ENCODE measurements around the gene CYB5B.

Gene CYB5B

GRCh38 chr16:69424053-69424934 lies at the start of gene CYB5B:
CYB5B (plus strand) TSS chr16:69424619; CDS start chr16:69424684, 65 bp downstream.
- peak; percentile 99 for FAIRE-seq

GRCh38 chr16:69376393-69377059 lies 47.9 kb upstream of the CYB5B start:
- no peak for FAIRE-seq

DNA sequence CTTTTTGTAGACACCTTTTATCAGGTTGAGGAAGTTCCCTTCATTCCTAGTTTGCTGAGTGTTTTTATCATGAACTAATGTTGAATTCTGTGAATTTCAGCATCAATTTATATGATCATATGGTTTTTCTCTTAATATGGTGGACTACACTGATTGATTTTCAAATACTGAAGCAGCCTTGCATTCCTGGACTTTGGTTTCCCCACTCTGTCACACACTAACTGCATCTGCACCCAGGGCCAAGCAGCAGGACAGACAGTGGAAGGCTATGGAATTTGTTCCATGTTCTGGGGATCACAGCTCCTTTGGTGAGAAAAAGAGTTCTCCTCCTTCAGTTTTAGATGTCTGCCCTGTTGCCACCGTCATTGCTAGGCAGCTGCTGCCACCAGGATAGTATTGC lies 46.4 kb upstream of the CYB5B start:
- no peak for FAIRE-seq

GRCh38 chr16:69378760-69379159 lies 45.7 kb upstream of the CYB5B start:
- no peak for FAIRE-seq

DNA sequence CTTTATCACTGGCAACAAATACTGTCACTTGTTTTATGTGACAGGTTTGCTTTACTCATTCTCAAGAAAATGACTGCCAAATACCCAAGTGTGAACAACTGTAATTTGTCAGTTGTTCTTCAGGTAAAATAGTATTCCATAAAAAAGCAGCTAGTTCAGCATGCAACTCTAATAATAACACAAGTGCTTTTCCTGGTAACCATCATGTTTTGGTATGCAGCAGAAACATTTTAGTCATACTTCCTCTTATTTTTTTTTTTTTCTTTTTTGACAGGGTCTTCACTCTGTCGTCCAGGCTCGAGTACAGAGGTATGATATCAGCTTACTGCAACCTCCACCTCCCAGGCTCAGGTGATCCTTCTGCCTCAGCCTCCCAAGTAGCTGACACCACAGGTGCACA lies 43.2 kb upstream of the CYB5B start:
- no peak for FAIRE-seq

- no peak for FAIRE-seq
These were observed 42.0 kb upstream of the CYB5B start for GRCh38 chr16:69382421-69382820.

- no peak for FAIRE-seq
These were observed 39.4 kb upstream of the CYB5B start for GRCh38 chr16:69384974-69385373.

DNA sequence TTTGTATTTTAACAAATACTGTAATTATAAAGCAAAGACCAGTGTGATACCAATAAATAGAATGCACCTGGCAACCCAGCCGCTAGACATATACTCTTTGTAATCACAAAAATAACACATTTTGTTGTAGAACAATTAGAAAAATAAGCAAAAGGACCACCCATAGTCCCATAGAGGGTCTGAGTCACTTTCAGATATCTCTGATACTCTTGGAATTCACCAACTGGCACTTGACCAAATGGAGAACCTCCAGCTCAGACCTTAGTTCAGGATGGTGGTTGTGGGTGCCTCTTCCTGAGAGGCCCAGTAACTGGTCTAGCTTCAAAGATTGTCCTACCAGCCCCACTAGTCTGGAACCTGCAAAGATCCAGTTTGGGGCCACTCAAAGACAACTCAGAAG lies 37.8 kb upstream of the CYB5B start:
- FAIRE-seq: no peak

GRCh38 chr16:69393898-69394849 lies 30.2 kb upstream of the CYB5B start:
- FAIRE-seq: no peak

GRCh38 chr16:69395859-69396186 lies 28.6 kb upstream of the CYB5B start:
- no peak for FAIRE-seq

- peak; percentile 97 for FAIRE-seq
These were observed 28.0 kb upstream of the CYB5B start for GRCh38 chr16:69396187-69397061.

DNA sequence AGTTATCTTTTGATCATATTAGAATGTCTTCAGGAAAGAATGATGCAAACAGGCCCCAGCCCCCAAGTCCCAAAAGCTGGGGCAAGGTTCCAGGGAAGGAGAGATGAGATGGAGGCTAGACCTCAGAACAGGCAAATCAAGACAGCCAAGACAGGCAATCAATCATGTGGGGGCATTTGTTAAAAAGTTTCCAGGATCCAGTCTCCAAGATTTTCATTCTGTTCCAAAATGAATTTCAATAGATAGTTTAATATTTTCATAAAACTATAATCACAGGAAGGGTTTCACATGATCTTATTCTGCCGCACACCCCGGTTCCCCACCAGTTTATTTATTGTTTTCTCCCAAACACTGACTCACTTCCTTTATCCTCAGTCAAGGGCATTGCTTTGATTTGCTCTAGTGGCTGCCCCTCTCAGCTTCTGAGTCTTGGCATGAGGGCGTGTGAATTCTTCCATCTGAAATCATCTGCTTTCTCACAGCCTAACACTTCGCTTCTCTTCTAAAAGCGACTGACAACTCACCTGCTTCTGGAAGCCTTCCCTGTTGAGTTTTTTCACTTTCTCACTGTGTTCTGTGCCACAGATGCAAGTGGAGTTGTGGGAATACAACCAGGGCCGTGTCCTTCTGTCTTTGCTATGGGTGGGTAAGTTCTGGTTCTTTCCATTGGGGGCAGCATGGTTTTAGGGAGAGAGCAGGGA lies 26.4 kb upstream of the CYB5B start:
- peak; percentile 52 for FAIRE-seq

DNA sequence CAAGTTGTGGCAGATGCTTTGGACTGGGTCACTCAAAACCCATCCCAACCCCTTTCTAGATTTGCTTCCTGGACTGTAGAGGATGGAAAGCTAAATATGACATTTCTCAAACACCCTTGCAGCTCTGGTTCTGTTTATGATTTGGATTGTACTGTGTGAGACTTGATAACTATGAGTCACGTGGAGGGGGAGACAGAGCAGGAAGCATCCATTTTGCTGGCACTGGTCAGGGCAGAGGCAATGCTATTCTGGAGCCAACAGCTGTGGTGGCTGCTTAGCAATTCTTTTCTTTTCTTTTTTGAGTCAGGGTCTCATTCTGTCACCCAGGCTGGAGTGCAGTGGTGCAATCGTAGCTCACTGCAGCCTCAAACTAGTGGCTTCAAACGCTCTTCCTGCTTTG lies 25.1 kb upstream of the CYB5B start:
- no peak for FAIRE-seq

- no peak for FAIRE-seq
These were observed 22.0 kb upstream of the CYB5B start for GRCh38 chr16:69402439-69402838.

- peak; percentile 50 for FAIRE-seq
These were observed 20.1 kb upstream of the CYB5B start for GRCh38 chr16:69404275-69404805.

- FAIRE-seq: no peak
These were observed 19.1 kb upstream of the CYB5B start for GRCh38 chr16:69405326-69405725.

- no peak for FAIRE-seq
These were observed 18.7 kb upstream of the CYB5B start for GRCh38 chr16:69405757-69406156.

DNA sequence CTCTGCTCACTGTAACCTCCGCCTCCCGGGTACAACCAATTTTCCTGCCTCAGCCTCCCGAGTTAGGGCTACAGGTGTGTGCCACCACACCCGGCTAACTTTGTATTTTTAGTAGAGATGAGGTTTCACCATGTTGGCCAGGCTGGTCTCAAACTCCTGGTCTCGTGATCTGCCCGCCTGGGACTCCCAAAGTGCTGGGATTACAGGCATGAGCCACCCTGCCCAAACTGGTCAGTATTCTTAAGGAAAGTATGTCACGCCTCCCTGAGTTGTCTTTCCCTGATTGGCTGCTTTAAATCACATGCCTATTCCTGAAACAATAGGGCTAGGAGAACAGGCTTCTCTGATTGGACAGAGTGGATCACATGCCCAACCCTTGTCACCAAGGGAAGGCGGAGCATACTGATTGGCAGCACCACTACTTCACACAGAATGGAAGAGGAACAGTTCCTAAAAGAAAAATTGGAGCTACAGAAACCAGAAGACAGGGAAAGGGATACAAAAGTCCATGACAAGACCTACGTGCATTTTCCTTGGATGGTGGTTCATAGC lies 17.6 kb upstream of the CYB5B start:
- no peak for FAIRE-seq

GRCh38 chr16:69407702-69408323 lies 16.6 kb upstream of the CYB5B start:
- no peak for FAIRE-seq

- no peak for FAIRE-seq
These were observed 15.9 kb upstream of the CYB5B start for GRCh38 chr16:69408475-69408874.
